Activated naive CD8-positive, alpha-beta T cell (primary cell): ENCODE results near the gene PARVA.

Source experiments
- H3K27ac Mint-ChIP-seq: one replicate; pipeline ENCODE4 v1.8.0; 2021; ENCODE audit warnings: mixed read lengths
- H3K27me3 Mint-ChIP-seq: one replicate; pipeline ENCODE4 v1.8.0; 2021; ENCODE audit warnings: mixed read lengths
- H3K36me3 Mint-ChIP-seq: one replicate; pipeline ENCODE4 v1.8.0; 2021; ENCODE audit warnings: mixed read lengths
- H3K4me1 Mint-ChIP-seq: one replicate; pipeline ENCODE4 v1.8.0; 2021; ENCODE audit warnings: low read depth, mixed read lengths
- H3K4me3 Mint-ChIP-seq: one replicate; pipeline ENCODE4 v1.8.0; 2021; ENCODE audit warnings: mild to moderate bottlenecking, mixed read lengths
- H3K9me3 Mint-ChIP-seq: one replicate; pipeline ENCODE4 v1.8.0; 2021; ENCODE audit warnings: low read depth, mixed read lengths

Gene PARVA

GRCh38 chr11:12408156-12408770, 30.9 kb downstream of the PARVA start:
- H3K9me3 Mint-ChIP-seq, result no peaks in the 10 kb centered on the region
- no peaks in the 10 kb centered on the region for H3K27me3 Mint-ChIP-seq
- no peaks in the 10 kb centered on the region for H3K36me3 Mint-ChIP-seq
- H3K4me1 Mint-ChIP-seq, result no peaks in the 10 kb centered on the region
- H3K4me3 Mint-ChIP-seq, result no peak overlapping the region
- no peak overlapping the region for H3K27ac Mint-ChIP-seq

- Mint-ChIP-seq H3K36me3 (no peaks in the 10 kb centered on the region), H3K4me3 (no peak overlapping the region), H3K4me1 (no peaks in the 10 kb centered on the region), H3K9me3 (no peaks in the 10 kb centered on the region), H3K27ac (no peak overlapping the region), H3K27me3 (no peaks in the 10 kb centered on the region)
These were observed 32.2 kb downstream of the PARVA start for GRCh38 chr11:12409621-12410005.

GRCh38 chr11:12410006-12410728, 32.8 kb downstream of the PARVA start:
- Mint-ChIP-seq H3K27me3 (no peaks in the 10 kb centered on the region), H3K9me3 (no peaks in the 10 kb centered on the region), H3K27ac (no peak overlapping the region), H3K4me3 (no peak overlapping the region), H3K36me3 (no peaks in the 10 kb centered on the region), H3K4me1 (no peaks in the 10 kb centered on the region)

GRCh38 chr11:12411393-12411792, 34.0 kb downstream of the PARVA start:
- H3K4me1 Mint-ChIP-seq, result no peaks in the 10 kb centered on the region
- no peak overlapping the region for H3K27ac Mint-ChIP-seq

GRCh38 chr11:12411806-12412727, 34.7 kb downstream of the PARVA start:
- no peaks in the 10 kb centered on the region for H3K36me3 Mint-ChIP-seq
- no peaks in the 10 kb centered on the region for H3K4me1 Mint-ChIP-seq
- H3K4me3 Mint-ChIP-seq, result no peak overlapping the region

More at GRCh38 chr11:12411393-12411792, 34.0 kb downstream of the PARVA start:
- no peaks in the 10 kb centered on the region for H3K27me3 Mint-ChIP-seq
- H3K9me3 Mint-ChIP-seq, result no peaks in the 10 kb centered on the region
- H3K36me3 Mint-ChIP-seq, result no peaks in the 10 kb centered on the region
- H3K4me3 Mint-ChIP-seq, result no peak overlapping the region

GRCh38 chr11:12413141-12414052, 36.0 kb downstream of the PARVA start:
- Mint-ChIP-seq H3K27ac (no peak overlapping the region), H3K9me3 (no peaks in the 10 kb centered on the region), H3K27me3 (no peaks in the 10 kb centered on the region), H3K4me1 (no peaks in the 10 kb centered on the region), H3K4me3 (no peak overlapping the region), H3K36me3 (no peaks in the 10 kb centered on the region)

More at GRCh38 chr11:12411806-12412727, 34.7 kb downstream of the PARVA start:
- Mint-ChIP-seq H3K9me3 (no peaks in the 10 kb centered on the region), H3K27ac (no peak overlapping the region), H3K27me3 (no peaks in the 10 kb centered on the region)

GRCh38 chr11:12414611-12415010, 37.2 kb downstream of the PARVA start:
- Mint-ChIP-seq H3K27me3 (no peaks in the 10 kb centered on the region), H3K4me3 (no peak overlapping the region), H3K9me3 (no peaks in the 10 kb centered on the region), H3K27ac (no peak overlapping the region), H3K4me1 (peaks cover 2% of the 10 kb centered on the region), H3K36me3 (no peaks in the 10 kb centered on the region)

- no peaks in the 10 kb centered on the region for H3K36me3 Mint-ChIP-seq
These were observed 38.1 kb downstream of the PARVA start for GRCh38 chr11:12415342-12415966.

GRCh38 chr11:12416552-12416951, 39.2 kb downstream of the PARVA start:
- Mint-ChIP-seq H3K36me3 (no peaks in the 10 kb centered on the region), H3K27me3 (no peaks in the 10 kb centered on the region), H3K27ac (no peak overlapping the region), H3K9me3 (no peaks in the 10 kb centered on the region), H3K4me3 (no peak overlapping the region), H3K4me1 (peaks cover 2% of the 10 kb centered on the region)

More at GRCh38 chr11:12415342-12415966, 38.1 kb downstream of the PARVA start:
- Mint-ChIP-seq H3K9me3 (no peaks in the 10 kb centered on the region), H3K27ac (no peak overlapping the region), H3K4me3 (no peak overlapping the region), H3K4me1 (peaks cover 2% of the 10 kb centered on the region), H3K27me3 (no peaks in the 10 kb centered on the region)

GRCh38 chr11:12417691-12418611, 40.6 kb downstream of the PARVA start:
- no peak overlapping the region for H3K4me3 Mint-ChIP-seq
- H3K36me3 Mint-ChIP-seq, result no peaks in the 10 kb centered on the region
- H3K9me3 Mint-ChIP-seq, result no peaks in the 10 kb centered on the region
- H3K27ac Mint-ChIP-seq, result no peak overlapping the region
- peaks cover 2% of the 10 kb centered on the region for H3K4me1 Mint-ChIP-seq
- H3K27me3 Mint-ChIP-seq, result no peaks in the 10 kb centered on the region

GRCh38 chr11:12420040-12420439, 42.7 kb downstream of the PARVA start:
- no peaks in the 10 kb centered on the region for H3K36me3 Mint-ChIP-seq
- peaks cover 2% of the 10 kb centered on the region for H3K4me1 Mint-ChIP-seq
- H3K4me3 Mint-ChIP-seq, result no peak overlapping the region

GRCh38 chr11:12420706-12421105, 43.3 kb downstream of the PARVA start:
- Mint-ChIP-seq H3K36me3 (no peaks in the 10 kb centered on the region), H3K4me3 (no peak overlapping the region), H3K4me1 (peaks cover 2% of the 10 kb centered on the region), H3K27me3 (no peaks in the 10 kb centered on the region), H3K9me3 (no peaks in the 10 kb centered on the region), H3K27ac (no peak overlapping the region)

More at GRCh38 chr11:12420040-12420439, 42.7 kb downstream of the PARVA start:
- Mint-ChIP-seq H3K27me3 (no peaks in the 10 kb centered on the region), H3K27ac (no peak overlapping the region), H3K9me3 (no peaks in the 10 kb centered on the region)

GRCh38 chr11:12421386-12421785, 44.0 kb downstream of the PARVA start:
- no peaks in the 10 kb centered on the region for H3K27me3 Mint-ChIP-seq
- peaks cover 2% of the 10 kb centered on the region for H3K4me1 Mint-ChIP-seq
- H3K4me3 Mint-ChIP-seq, result no peak overlapping the region
- H3K9me3 Mint-ChIP-seq, result no peaks in the 10 kb centered on the region
- H3K36me3 Mint-ChIP-seq, result no peaks in the 10 kb centered on the region
- H3K27ac Mint-ChIP-seq, result no peak overlapping the region
